ENCODE measurements around the gene DUSP7.

- TF ChIP-seq ZNF780A (CRISPR knock-in tag; IDR thresholded peaks at IDR 0.05) (no peak), ZBED1 (IDR thresholded peaks at IDR 0.05) (no peak)
These were observed 49.6 kb downstream of the DUSP7 start for GRCh38 chr3:52006820-52007133.
